ENCODE measurements around the gene PTGFR.

PTGFR gene

GRCh38 chr1:78520216-78520615 lies 29.4 kb downstream of the PTGFR start:
- in situ Hi-C loops (cut with HindIII; ENCODE audit: low pct_ligation_motif_present, low sequenced_read_pairs) = no loop called here
- no peak for DNase-seq
- TF ChIP-seq, protein P1, sequence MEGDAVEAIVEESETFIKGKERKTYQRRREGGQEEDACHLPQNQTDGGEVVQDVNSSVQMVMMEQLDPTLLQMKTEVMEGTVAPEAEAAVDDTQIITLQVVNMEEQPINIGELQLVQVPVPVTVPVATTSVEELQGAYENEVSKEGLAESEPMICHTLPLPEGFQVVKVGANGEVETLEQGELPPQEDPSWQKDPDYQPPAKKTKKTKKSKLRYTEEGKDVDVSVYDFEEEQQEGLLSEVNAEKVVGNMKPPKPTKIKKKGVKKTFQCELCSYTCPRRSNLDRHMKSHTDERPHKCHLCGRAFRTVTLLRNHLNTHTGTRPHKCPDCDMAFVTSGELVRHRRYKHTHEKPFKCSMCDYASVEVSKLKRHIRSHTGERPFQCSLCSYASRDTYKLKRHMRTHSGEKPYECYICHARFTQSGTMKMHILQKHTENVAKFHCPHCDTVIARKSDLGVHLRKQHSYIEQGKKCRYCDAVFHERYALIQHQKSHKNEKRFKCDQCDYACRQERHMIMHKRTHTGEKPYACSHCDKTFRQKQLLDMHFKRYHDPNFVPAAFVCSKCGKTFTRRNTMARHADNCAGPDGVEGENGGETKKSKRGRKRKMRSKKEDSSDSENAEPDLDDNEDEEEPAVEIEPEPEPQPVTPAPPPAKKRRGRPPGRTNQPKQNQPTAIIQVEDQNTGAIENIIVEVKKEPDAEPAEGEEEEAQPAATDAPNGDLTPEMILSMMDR (IDR thresholded peaks at IDR 0.05; ENCODE audit: low read depth, low read length, missing control alignments) = no peak

DNA sequence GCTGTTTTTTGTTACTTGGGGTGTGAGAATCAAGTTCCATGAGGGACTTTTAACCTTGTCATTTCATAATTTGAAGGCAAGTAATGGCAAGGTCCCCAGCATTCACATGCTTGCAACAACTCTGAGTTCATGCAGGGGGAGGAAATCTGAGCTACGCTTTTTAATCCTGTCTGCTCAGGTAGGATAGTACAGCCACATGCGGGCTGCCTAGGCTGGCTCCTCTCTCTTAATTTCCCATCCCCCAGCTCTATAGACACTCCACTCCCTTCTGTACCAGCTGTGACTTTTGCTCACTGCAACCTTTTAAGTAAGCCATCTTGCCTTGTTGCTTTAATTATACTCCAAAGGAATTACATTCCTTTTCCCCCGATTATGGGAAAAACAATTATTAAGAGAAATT lies 30.1 kb downstream of the PTGFR start:
- H3K4me3 ChIP-seq (ENCODE audit: low read depth, low read length) = no peak overlapping the region
- TF ChIP-seq, protein P1 (IDR thresholded peaks at IDR 0.05; ENCODE audit: low read depth, low read length, missing control alignments) = no peak
- no peak for DNase-seq
- no peaks in the 10 kb centered on the region for H3K27me3 ChIP-seq (replicated peaks)
- in situ Hi-C loops (cut with HindIII; ENCODE audit: low pct_ligation_motif_present, low sequenced_read_pairs) = no loop called here
- H3K27ac ChIP-seq = no peak overlapping the region
- H3K36me3 ChIP-seq (replicated peaks) = no peaks in the 10 kb centered on the region

More at GRCh38 chr1:78520216-78520615, 29.4 kb downstream of the PTGFR start:
- H3K27me3 ChIP-seq (replicated peaks) = no peaks in the 10 kb centered on the region
- no peaks in the 10 kb centered on the region for H3K36me3 ChIP-seq (replicated peaks)
- H3K27ac ChIP-seq = no peak overlapping the region
- no peak overlapping the region for H3K4me3 ChIP-seq (ENCODE audit: low read depth, low read length)

DNA sequence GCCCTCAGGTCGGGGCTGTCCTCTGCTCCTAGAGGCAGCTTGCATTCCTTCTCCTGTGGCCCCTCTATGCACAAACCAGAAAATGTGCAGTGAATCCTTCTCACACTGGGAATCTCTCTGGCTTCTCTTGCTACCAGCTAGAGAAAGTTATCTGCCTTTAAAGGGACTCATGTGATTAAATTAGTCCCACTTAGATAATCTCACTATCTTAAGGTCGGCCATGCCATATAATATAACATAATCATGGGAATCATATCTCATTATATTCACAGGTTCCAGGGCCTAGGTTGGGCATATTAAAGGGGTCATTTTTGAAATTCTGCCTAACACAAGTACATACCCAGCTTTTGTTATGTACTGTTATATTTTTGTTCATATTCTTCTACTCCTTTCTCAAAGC lies 31.4 kb downstream of the PTGFR start:
- Histone ChIP-seq H3K4me3 (ENCODE audit: low read depth, low read length) (no peak overlapping the region), H3K27ac (no peak overlapping the region), H3K36me3 (replicated peaks) (no peaks in the 10 kb centered on the region), H3K27me3 (replicated peaks) (no peaks in the 10 kb centered on the region)
- DNase-seq = no peak
- in situ Hi-C loops (cut with HindIII; ENCODE audit: low pct_ligation_motif_present, low sequenced_read_pairs) = no loop called here
- TF ChIP-seq, protein P1 (IDR thresholded peaks at IDR 0.05; ENCODE audit: low read depth, low read length, missing control alignments) = no peak

GRCh38 chr1:78526496-78526895 lies 35.7 kb downstream of the PTGFR start:
- TF ChIP-seq, protein P1 (IDR thresholded peaks at IDR 0.05; ENCODE audit: low read depth, low read length, missing control alignments) = no peak
- H3K4me3 ChIP-seq (ENCODE audit: low read depth, low read length) = no peak overlapping the region
- no peak overlapping the region for H3K27ac ChIP-seq
- in situ Hi-C loops (cut with HindIII; ENCODE audit: low pct_ligation_motif_present, low sequenced_read_pairs) = no loop called here
- no peak for DNase-seq
- H3K36me3 ChIP-seq (replicated peaks) = no peaks in the 10 kb centered on the region
- no peaks in the 10 kb centered on the region for H3K27me3 ChIP-seq (replicated peaks)

DNA sequence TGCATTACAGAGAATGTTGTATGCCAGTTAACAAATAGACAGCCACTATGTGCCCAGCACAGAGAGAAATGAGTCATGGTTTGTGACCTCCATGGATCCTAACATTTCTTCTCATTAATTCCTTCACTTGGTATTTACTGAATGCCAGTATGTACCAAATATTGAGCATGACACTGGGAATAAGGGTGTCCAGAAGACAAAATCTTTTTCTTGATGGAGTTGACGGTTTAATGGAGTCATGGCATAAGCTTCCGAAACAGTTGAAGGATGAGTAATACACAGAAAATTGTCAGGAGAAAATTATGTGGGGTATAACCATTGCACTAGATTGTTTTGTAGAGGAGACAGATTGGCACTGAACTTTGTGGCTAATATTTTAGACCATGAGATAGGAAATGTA lies 36.9 kb downstream of the PTGFR start:
- in situ Hi-C loops (cut with HindIII; ENCODE audit: low pct_ligation_motif_present, low sequenced_read_pairs) = no loop called here
- DNase-seq = no peak
- H3K27ac ChIP-seq = no peak overlapping the region
- H3K27me3 ChIP-seq (replicated peaks) = no peaks in the 10 kb centered on the region
- H3K4me3 ChIP-seq (ENCODE audit: low read depth, low read length) = no peak overlapping the region
- no peaks in the 10 kb centered on the region for H3K36me3 ChIP-seq (replicated peaks)
- TF ChIP-seq, protein P1 (IDR thresholded peaks at IDR 0.05; ENCODE audit: low read depth, low read length, missing control alignments) = no peak

DNA sequence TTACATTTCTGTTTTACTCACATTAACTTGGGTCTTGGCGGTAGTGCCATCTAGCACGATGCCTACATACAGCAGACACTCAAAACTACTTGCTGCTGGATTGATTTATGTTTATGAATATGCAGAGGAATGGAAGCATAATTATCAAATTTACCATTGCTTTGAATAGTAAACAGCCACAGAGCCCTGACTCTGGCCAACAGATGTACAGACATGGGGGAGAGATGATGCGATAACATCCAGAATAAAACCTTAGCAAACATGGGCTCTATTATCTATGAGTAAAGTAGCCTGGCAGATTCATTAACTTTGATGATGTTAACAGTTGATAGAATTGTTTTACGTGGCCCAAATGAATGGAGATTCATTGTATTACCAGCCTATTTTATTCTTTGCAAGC lies 42.8 kb downstream of the PTGFR start:
- DNase-seq = no peak
- H3K27ac ChIP-seq = no peak overlapping the region
- H3K4me3 ChIP-seq (ENCODE audit: low read depth, low read length) = no peak overlapping the region
- in situ Hi-C loops (cut with HindIII; ENCODE audit: low pct_ligation_motif_present, low sequenced_read_pairs) = no loop called here
- no peaks in the 10 kb centered on the region for H3K27me3 ChIP-seq (replicated peaks)
- TF ChIP-seq, protein P1 (IDR thresholded peaks at IDR 0.05; ENCODE audit: low read depth, low read length, missing control alignments) = no peak
- no peaks in the 10 kb centered on the region for H3K36me3 ChIP-seq (replicated peaks)
